ENCODE measurements around the gene CIAO2A. TPM values are rescaled to one million over a fixed set of nuclear protein-coding genes. Genes with fewer than 3 reads are reported as not detected.

CIAO2A gene
- polyA plus RNA-seq, 1 donor from 2014 or later = 156 TPM

- Histone ChIP-seq H2AFZ (ENCODE audit: low read depth, low read length) (no peak overlapping the region), H3K36me3 (ENCODE audit: insufficient read depth, low read length) (no peaks in the 10 kb centered on the region), H3K9ac (ENCODE audit: low read length) (no peak overlapping the region), H4K20me1 (ENCODE audit: insufficient read depth) (no peaks in the 10 kb centered on the region), H3K9me3 (ENCODE audit: low read length) (no peaks in the 10 kb centered on the region), H3K9me2 (ENCODE audit: insufficient read depth, low read length) (no peaks in the 10 kb centered on the region), H3K27ac (ENCODE audit: low read length) (no peak overlapping the region), H3F3A (ENCODE audit: insufficient read depth, low read length, poor library complexity, severe bottlenecking) (no peaks in the 10 kb centered on the region), H3K4me2 (ENCODE audit: low read length) (no peak overlapping the region), H3K27me3 (ENCODE audit: insufficient read depth, low read depth, low read length) (peaks cover 5% of the 10 kb centered on the region), H3K4me3 (ENCODE audit: low read length) (no peak overlapping the region), H3K79me2 (replicated peaks; ENCODE audit: insufficient read depth, low read length) (no peaks in the 10 kb centered on the region)
- TF ChIP-seq REST (IDR thresholded peaks at IDR 0.05; ENCODE audit: borderline replicate concordance) (no peak), EP300 (conservative IDR thresholded peaks at IDR 0.05; ENCODE audit: poor library complexity, severe bottlenecking) (no peak), TAF1 (IDR thresholded peaks at IDR 0.05; ENCODE audit: low read depth) (no peak), CTCF (IDR thresholded peaks at IDR 0.05; ENCODE audit: poor library complexity, severe bottlenecking) (no peak), SMC3 (conservative IDR thresholded peaks at IDR 0.05; ENCODE audit: poor library complexity) (no peak), EZH2 (IDR thresholded peaks at IDR 0.05; ENCODE audit: borderline replicate concordance, insufficient read depth, low read length, poor library complexity, severe bottlenecking) (no peak), RAD21 (conservative IDR thresholded peaks at IDR 0.05) (no peak), POLR2AphosphoS5 (IDR thresholded peaks at IDR 0.05) (no peak), MXI1 (conservative IDR thresholded peaks at IDR 0.05; ENCODE audit: poor library complexity, severe bottlenecking) (no peak)
Observed at GRCh38 chr15:64051407-64052259, 42.0 kb downstream of the CIAO2A start.

GRCh38 chr15:64051093-64051402, 42.6 kb downstream of the CIAO2A start:
- Histone ChIP-seq H3K4me2 (ENCODE audit: low read length) (no peak overlapping the region), H4K20me1 (ENCODE audit: insufficient read depth) (no peaks in the 10 kb centered on the region), H3K27ac (ENCODE audit: low read length) (no peak overlapping the region), H3K9ac (ENCODE audit: low read length) (no peak overlapping the region), H3K9me3 (ENCODE audit: low read length) (no peaks in the 10 kb centered on the region), H3F3A (ENCODE audit: insufficient read depth, low read length, poor library complexity, severe bottlenecking) (no peaks in the 10 kb centered on the region), H3K79me2 (replicated peaks; ENCODE audit: insufficient read depth, low read length) (no peaks in the 10 kb centered on the region), H3K9me2 (ENCODE audit: insufficient read depth, low read length) (no peaks in the 10 kb centered on the region), H3K36me3 (ENCODE audit: insufficient read depth, low read length) (no peaks in the 10 kb centered on the region), H3K4me3 (ENCODE audit: low read length) (no peak overlapping the region), H3K27me3 (ENCODE audit: insufficient read depth, low read depth, low read length) (peaks cover 8% of the 10 kb centered on the region), H2AFZ (ENCODE audit: low read depth, low read length) (no peak overlapping the region)
- TF ChIP-seq SMC3 (conservative IDR thresholded peaks at IDR 0.05; ENCODE audit: poor library complexity) (no peak), CTCF (IDR thresholded peaks at IDR 0.05; ENCODE audit: poor library complexity, severe bottlenecking) (no peak), POLR2AphosphoS5 (IDR thresholded peaks at IDR 0.05) (no peak), EP300 (conservative IDR thresholded peaks at IDR 0.05; ENCODE audit: poor library complexity, severe bottlenecking) (no peak), REST (IDR thresholded peaks at IDR 0.05; ENCODE audit: borderline replicate concordance) (no peak)

All from neural cell (in vitro differentiated cells).